T-helper 1 cell (primary cell): Measurements from ENCODE around the gene SPRED1.
A peak's percentile ranks its signal among the peaks of the same experiment; 100 is the strongest.

Source experiments
- DNase-seq, 5 donors: peaks; one replicate each; pipeline ENCODE4 v3.0.0-alpha.2; 2012 to 2020
- total RNA-seq, 4 donors: gene quantifications; one replicate each; lab custom pipeline; 2026; lab: John Stamatoyannopoulos, UW

SPRED1 gene
- total RNA-seq: 0.27 to 1.1 (median 0.57) reads per million in 4 donors

- peak in 3 of 5 donors; percentile 9 to 13 (median 12) for DNase-seq
Observed at GRCh38 chr15:38252481-38253350, at the start of gene SPRED1. Gene SPRED1 (plus strand): TSS chr15:38252836. CDS start chr15:38253186, 350 bp downstream.

GRCh38 chr15:38205526-38206272, 46.9 kb upstream of the SPRED1 start:
- no peak for DNase-seq

DNA sequence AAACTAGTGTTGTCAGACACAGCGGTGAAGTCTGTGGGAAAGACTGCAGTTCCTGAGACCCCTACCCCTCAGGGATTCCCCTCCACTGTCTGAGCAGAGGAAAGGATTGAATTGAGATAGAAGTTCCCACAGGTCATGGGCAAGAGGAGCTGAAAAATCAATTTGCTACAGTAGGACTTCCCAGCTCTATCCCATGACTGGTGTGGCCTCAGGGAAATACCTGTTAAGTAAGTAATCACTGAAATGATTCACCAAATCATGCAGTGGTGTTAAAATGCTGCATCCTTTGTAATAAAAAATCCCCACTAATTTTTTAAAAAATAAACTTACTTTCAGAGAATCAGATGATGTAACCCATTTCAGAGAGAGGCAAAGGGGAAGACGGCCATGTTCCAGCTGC, 45.0 kb upstream of the SPRED1 start:
- no peak for DNase-seq

GRCh38 chr15:38208206-38208605, 44.4 kb upstream of the SPRED1 start:
- DNase-seq: no peak

DNA sequence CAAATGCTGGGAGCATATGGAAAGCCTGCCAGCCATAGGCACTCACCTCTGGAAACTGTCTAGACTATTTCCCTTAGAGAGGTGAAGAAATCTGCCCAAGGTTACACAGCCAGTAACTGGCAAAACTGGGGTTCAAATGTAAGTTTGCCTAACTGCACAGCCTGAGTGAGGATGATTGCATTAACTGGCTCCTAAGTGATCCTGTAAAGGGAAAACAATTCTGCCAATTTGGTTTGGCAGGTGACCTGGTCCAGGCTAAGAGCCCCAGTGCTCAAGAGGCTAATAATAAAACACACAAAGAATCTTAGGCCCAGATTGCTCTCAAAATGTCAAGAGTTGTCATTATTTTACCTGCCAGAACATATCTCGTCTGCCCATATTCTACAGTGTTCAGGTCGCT, 43.9 kb upstream of the SPRED1 start:
- DNase-seq: no peak

DNA sequence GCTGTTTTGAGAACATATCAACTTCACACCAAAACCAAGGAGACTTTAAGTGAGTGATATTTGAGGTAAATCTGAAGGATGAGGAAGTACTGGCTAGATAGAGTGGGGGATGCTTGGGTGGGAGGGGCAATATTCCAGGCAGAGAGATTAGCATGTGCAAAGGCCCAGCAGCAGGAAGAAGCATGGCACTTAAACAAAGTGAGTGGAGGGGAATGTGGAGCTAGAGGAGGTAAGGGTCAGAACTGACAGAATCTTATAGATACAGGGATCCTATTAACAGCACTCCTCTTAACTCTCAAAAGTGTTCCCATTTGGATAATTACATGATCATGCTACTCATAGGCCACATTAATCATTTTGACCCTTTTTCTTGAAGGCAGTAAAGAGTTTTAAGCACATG, 41.4 kb upstream of the SPRED1 start:
- no peak for DNase-seq

DNA sequence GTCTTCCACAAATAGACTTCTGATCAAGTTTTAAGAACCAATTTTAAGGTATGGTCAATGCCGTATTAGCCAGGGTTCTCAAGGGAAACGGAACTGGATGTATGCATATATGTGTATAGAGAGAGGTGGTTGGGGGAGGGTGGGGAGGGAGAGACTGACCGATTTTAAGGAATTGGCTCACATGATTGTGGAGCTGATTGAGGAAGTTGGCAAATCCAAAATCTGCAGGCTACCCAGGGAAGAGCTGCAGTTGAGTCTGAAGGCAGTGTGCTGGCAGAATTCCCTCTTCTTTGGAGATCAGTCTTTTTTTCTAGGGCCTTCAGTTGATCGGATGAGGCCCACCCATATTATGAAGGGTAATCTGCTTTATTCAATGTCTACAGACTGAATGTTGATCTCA, 40.8 kb upstream of the SPRED1 start:
- no peak for DNase-seq

DNA sequence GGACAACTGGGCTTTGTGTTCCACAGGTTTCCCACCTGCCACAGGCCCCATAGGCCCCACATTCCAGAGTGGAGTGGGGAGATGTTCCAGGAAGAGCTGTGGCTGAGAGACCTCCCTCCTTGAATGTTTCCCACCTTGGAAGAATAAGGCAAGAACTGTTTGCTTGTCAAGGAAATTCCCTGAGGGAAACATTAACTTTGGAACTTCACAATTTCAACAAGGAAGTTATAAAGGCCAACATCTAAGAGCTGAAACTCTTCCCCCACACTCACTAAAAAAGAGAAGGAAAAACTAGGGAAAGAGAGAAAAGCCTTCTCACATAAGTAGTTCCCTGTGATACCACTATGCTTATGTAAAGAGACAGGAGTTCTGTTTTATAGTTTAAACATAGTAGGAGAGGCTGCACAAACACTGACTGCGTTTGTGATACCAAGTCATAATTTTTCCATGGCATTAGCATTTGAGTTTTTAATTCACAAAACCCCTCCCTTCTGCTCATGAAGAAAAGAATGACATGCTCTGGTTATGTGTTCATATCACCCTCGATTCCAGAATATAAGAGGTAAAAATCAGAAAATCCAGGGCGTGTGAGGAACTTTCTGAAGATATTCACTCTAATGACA, 39.8 kb upstream of the SPRED1 start:
- no peak for DNase-seq

- no peak for DNase-seq
Observed at GRCh38 chr15:38213356-38213755, 39.3 kb upstream of the SPRED1 start.

- DNase-seq: no peak
Observed at GRCh38 chr15:38215707-38216106, 36.9 kb upstream of the SPRED1 start.

DNA sequence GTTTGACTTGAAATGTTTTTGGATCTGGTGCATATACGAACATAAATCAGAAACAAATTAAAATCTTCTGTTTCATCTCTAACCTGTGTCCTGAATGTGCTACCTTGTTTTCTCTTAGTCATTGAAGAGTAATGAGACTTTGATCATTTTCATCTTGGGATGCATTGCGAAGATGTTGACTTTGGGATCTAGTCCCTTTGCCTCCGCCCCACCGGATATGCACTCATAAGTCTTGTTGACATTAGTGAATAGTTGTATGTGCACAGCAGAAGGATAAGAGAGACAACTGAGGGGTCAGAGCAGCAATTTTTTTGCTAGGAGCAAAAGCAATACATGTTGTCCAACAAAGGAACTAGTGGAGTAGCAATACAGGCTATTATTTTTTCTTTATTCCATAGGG, 35.9 kb upstream of the SPRED1 start:
- no peak for DNase-seq

- peak in 1 of 5 donors; percentile 37 for DNase-seq
Observed at GRCh38 chr15:38217191-38217595, 35.4 kb upstream of the SPRED1 start.

GRCh38 chr15:38217788-38218609, 34.6 kb upstream of the SPRED1 start:
- DNase-seq: no peak

DNA sequence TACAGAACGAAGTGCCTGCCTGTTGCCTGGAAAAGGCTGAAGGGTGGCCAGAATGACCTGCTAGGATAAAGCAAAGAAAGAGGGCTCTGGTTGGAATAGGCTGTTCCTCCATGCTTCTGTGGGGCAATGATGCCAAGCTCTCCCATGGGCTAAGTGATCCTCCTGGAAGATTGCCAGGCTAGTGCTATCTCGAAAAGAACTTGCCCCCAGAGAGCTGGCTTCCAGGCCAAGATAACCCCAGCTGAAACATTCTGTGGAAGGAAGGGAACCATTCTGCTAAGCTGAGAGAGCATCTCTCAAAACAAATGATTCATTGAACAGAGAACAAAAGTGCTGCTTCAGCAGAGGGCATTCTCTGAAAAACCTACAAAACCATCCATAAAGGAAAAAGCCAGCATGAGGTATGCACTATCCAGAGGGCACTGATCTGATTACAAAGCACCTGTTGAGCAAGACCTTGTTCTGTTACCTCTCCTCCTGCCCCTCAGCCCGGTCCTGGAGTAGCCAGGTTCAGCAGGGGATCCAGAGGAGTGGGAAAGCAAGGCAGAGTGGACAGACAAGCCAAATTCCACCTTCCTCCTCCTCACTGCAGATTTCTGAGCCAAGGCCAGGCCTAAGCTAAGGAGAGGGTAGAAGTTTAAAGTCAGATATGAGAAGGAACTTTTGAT, 31.9 kb upstream of the SPRED1 start:
- no peak for DNase-seq

- no peak for DNase-seq
Observed at GRCh38 chr15:38224486-38224885, 28.1 kb upstream of the SPRED1 start.

- no peak for DNase-seq
Observed at GRCh38 chr15:38225381-38225780, 27.3 kb upstream of the SPRED1 start.

DNA sequence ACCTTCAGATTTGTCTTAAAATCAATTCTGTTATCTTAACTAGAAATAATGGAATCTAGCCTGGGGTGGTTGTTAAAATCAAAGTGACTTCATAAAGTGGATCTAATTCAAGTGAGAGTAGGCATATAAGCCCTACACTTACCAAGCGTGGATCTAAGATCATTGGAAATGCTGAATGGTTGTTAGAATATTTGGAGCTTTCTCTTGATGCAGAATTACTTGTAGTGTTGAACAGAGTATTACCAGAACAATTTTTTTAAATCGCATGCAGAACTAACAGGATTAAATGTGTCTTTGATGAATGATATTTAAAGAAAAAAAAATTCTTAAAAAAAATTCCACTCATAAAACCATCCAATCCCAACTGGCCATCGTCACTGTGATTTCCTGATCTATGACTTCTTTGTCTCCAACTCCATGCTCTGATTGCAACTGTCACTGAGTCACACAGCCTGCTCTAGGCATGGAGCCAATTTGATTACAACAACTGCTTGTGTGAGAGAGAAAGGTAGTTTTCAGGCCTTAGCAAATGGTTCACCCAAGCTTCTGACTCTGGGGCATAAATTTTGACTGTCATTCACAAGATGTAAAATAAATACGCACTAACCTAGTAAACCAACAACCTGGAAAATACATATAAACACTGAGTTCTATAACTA, 25.9 kb upstream of the SPRED1 start:
- no peak for DNase-seq

DNA sequence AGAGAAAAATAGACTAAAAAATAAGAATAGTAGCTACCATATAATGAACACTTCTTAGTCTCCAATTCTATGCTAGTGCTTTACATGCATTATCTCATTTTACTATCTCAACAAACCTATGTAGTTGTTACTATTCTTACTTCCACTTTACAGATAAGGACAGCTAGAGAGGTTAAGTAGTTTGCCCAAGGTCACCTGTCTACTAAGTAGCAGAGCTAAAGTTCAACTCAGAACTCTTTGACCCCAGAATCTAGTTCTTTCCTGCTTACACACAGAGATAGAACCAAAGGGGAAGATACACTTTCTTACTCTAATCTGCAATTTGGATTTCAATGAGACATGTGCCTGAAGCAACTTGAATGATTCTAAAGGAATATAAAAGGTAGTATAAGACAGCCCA, 24.7 kb upstream of the SPRED1 start:
- no peak for DNase-seq

- no peak for DNase-seq
Observed at GRCh38 chr15:38228618-38229017, 24.0 kb upstream of the SPRED1 start.

DNA sequence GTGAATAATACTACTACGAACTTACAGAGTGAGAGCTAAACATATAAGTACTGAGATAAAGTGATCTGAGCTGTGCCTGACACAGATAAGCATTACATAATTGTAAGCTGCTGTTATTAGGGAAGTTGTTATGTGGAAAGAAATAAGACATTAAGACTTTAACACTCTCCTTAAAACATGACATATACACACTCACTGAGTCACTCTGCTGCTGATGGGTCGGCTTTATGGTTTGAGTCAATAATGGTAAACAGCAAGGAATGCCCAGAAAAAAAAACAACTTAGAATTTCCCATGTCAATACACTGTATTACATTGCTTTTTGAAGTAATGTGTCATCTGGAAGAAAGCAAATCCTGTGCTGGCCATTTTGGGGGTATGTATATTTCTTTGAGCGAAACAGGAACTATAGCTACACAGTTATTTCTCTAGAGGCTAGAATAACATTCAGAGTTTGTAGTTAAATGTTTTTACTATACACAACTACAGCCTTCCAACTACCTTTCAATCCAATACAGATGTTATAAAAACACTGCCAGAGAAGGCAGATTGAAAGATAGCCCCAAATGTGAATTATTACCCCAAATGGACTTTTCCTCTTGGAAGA, 22.8 kb upstream of the SPRED1 start:
- DNase-seq: no peak

DNA sequence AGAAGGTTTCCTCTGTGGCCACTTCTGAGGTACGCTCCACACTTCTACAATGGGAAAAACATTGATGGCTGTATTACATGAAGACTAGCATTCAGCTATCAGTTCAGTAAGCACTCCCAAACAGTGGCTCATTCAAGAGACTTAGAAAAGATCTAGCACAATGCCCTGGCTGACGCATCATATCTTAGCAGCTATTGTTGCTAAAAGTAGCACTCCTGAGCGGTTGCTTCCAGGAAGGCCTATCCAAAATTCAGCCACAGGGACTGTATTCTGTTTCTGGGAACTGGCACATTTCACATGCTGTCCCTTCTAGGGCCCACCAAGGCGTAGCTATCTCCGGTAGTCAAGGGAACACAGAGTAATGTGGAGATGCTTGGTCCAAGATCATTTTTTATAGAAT, 21.2 kb upstream of the SPRED1 start:
- DNase-seq: no peak
